Panc1 (cell line): ENCODE data around the gene GMPPB.

ENCODE experiments used
- CTCF ChIP-seq: fragments of 450-650 bp; IDR thresholded peaks from 2 replicates; pipeline ENCODE4 v1.5.1; 2017; ENCODE audit warnings: mild to moderate bottlenecking
- POLR2AphosphoS5 ChIP-seq: IDR thresholded peaks from 2 replicates; pipeline ENCODE4 v1.6.1; 2012; ENCODE audit warnings: mild to moderate bottlenecking, low read depth, low read length, moderate library complexity
- REST ChIP-seq, 2 experiments: IDR thresholded peaks; 2 replicates each; pipeline ENCODE4 v1.6.1; 2011 to 2012; ENCODE audit warnings: low read depth in 2 of 2, control low read depth in 1 of 2, low read length in 1 of 2, mild to moderate bottlenecking in 1 of 2, moderate library complexity in 1 of 2; ENCODE audit not compliant: insufficient read depth in 1 of 2
- TCF7L2 ChIP-seq: IDR thresholded peaks from 2 replicates; pipeline ENCODE4 v1.6.1; 2011; ENCODE audit warnings: mild to moderate bottlenecking, low read depth, low read length, inconsistent platforms

- no peak for TF ChIP-seq POLR2AphosphoS5
- TF ChIP-seq CTCF, result no peak
- TF ChIP-seq REST (IDR thresholded peaks at IDR 0.05; ENCODE audit: insufficient read depth in 1 of 2, low read depth in 2 of 2, low read length in 1 of 2), result no peak
- TF ChIP-seq TCF7L2, result no peak
Measured at GRCh38 chr3:49712631-49713317, 11.0 kb downstream of the GMPPB start.
